Spleen (tissue), 13 donors: ENCODE results near the gene OPRM1. TPM values are rescaled to one million over a fixed set of nuclear protein-coding genes. Genes with fewer than 3 reads are reported as not detected.

Experiments used
- DNase-seq: peaks from one replicate; pipeline ENCODE4 v3.0.0-alpha.2; 2020
- H3K27ac ChIP-seq, 8 donors: fragments of 200-600 bp; sonication (generic) in 7 of 8; 1 replicate in 4 of 8; 2 replicates in 4 of 8; pipeline versions ENCODE4 v1.5.0 to v1.8.0; 2016 to 2021; ENCODE audit warnings: inconsistent platforms in 4 of 8, mild to moderate bottlenecking in 4 of 8, moderate library complexity in 1 of 8
- H3K27me3 ChIP-seq, 7 donors: fragments of 200-600 bp; sonication (generic) in 6 of 7; replicated peaks in 1 of 7; 1 replicate in 4 of 7; 2 replicates in 3 of 7; pipeline versions ENCODE4 v1.5.0 to v1.8.0; 2016 to 2021; ENCODE audit warnings: inconsistent platforms in 3 of 7, mild to moderate bottlenecking in 1 of 7
- H3K36me3 ChIP-seq, 6 donors: fragments of 200-600 bp; sonication (generic) in 5 of 6; 1 replicate in 4 of 6; 2 replicates in 2 of 6; pipeline versions ENCODE4 v1.5.0 to v1.8.0; 2016 to 2021; ENCODE audit warnings: inconsistent platforms in 2 of 6
- H3K4me1 ChIP-seq, 6 donors: fragments of 200-600 bp; sonication (generic) in 5 of 6; 1 replicate in 3 of 6; 2 replicates in 3 of 6; pipeline versions ENCODE4 v1.5.0 to v1.8.0; 2016 to 2021; ENCODE audit warnings: inconsistent platforms in 3 of 6
- H3K4me3 ChIP-seq, 8 donors: fragments of 200-600 bp; sonication (generic) in 7 of 8; 1 replicate in 4 of 8; 2 replicates in 4 of 8; pipeline versions ENCODE4 v1.5.0 to v1.8.0; 2016 to 2021; ENCODE audit warnings: inconsistent platforms in 4 of 8, mild to moderate bottlenecking in 4 of 8, moderate library complexity in 2 of 8
- H3K9me3 ChIP-seq, 8 donors: fragments of 200-600 bp; sonication (generic) in 7 of 8; 1 replicate in 4 of 8; 2 replicates in 4 of 8; pipeline versions ENCODE4 v1.5.0 to v1.8.0; 2016 to 2021; ENCODE audit warnings: inconsistent platforms in 4 of 8
- POLR2A ChIP-seq, 3 donors: fragments of 450-650 bp; IDR thresholded peaks; one replicate each; pipeline ENCODE4 v1.5.1; 2017; ENCODE audit warnings: antibody characterized with exemption in 3 of 3, mild to moderate bottlenecking in 1 of 3
- POLR2AphosphoS5 ChIP-seq, 3 donors: sonication (generic); formaldehyde crosslinking; IDR thresholded peaks; one replicate each; pipeline ENCODE4 v1.5.1; 2017; ENCODE audit warnings: antibody characterized with exemption in 3 of 3
- WGBS, 5 donors: extraction: QIAGEN DNeasy Blood & Tissue Kit in 3 of 5; methylation state at CpG; one replicate each; pipeline versions ENCODE4 v1.1.5 to v1.1.7; 2013 to 2018; 5-methylcytosine and 5-hydroxymethylcytosine counted together
- intact Hi-C: fragments of 100-400 bp; cut with DNase I; formaldehyde crosslinking; loops from one replicate; pipeline ENCODE4 v1.15.0; 2023; ENCODE audit warnings: low total_unique reads
- long read RNA-seq, 2 donors: transcript quantifications; one replicate each; lab custom pipeline, GENCODE V29; 2026
- polyA plus RNA-seq, 3 donors: library from polyadenylated mRNA; stranded (reverse); fragments of 200-250 nt; gene quantifications; one replicate each; pipeline ENCODE4 v1.2.1, GENCODE V29; 2013
- total RNA-seq, 7 donors: library from RNA; depleted of rRNA in 3 of 7; stranded (reverse); fragments of >200 nt in 3 of 7; fragmentation: NEBNext Ultra II Directional in 4 of 7; extraction: Animal tissue kit (Norgen Biotek cat#: 25700) in 4 of 7; gene quantifications; one replicate each; pipeline versions ENCODE4 v1.1.0 to v1.2.1, GENCODE V29; 2016 to 2021
- TF ChIP-seq, protein P1 (sequence below), 11 experiments: fragments of 200-600 bp in 7 of 11; fragments of 450-650 bp in 4 of 11; sonication (generic) in 4 of 11; IDR thresholded peaks in 8 of 11; conservative IDR thresholded peaks in 3 of 11; 1 replicate in 7 of 11; 2 replicates in 4 of 11; pipeline versions ENCODE4 v1.4.0 to v1.8.0; 2016 to 2021; ENCODE audit warnings: antibody characterized with exemption in 11 of 11, inconsistent platforms in 4 of 11, mild to moderate bottlenecking in 1 of 11
- donor health status: healthy with polysubstance abuse.
- donor health status: DM: no; HTN: no; CAD: no; lungs with moderate emphysema.
- donor health status: DM: no; HTN: no; CAD: no.
- donor health status: Bipolar disorder and iron deficiency.
- donor health status: healthy.
- donor health status: DM: no; HTN: no; CAD: no.
- donor health status: DM: yes; HTN: yes; CAD: no.

OPRM1 gene
- total RNA-seq = not detected
- polyA plus RNA-seq = not detected
- long read RNA-seq, donor 1 = 0 reads
- long read RNA-seq, donor 2 = 0 reads

DNA sequence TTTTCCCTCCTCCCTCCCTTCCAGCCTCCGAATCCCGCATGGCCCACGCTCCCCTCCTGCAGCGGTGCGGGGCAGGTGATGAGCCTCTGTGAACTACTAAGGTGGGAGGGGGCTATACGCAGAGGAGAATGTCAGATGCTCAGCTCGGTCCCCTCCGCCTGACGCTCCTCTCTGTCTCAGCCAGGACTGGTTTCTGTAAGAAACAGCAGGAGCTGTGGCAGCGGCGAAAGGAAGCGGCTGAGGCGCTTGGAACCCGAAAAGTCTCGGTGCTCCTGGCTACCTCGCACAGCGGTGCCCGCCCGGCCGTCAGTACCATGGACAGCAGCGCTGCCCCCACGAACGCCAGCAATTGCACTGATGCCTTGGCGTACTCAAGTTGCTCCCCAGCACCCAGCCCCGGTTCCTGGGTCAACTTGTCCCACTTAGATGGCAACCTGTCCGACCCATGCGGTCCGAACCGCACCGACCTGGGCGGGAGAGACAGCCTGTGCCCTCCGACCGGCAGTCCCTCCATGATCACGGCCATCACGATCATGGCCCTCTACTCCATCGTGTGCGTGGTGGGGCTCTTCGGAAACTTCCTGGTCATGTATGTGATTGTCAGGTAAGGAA lies at the start of gene OPRM1:
TSS of gene OPRM1 (plus strand) at position 10 of the 612 bp plus-strand sequence. CDS start at position 315, 305 bp downstream.
- Histone ChIP-seq H3K9me3 (peaks cover 0 to 3% (median 0%) of the 10 kb centered on the region in 8 donors), H3K27me3 (peaks cover 0 to 21% (median 11%) of the 10 kb centered on the region in 7 donors), H3K4me3 (no peak within 1 kb of the TSS), H3K36me3 (no peaks in the 10 kb centered on the region), H3K4me1 (no peaks in the 10 kb centered on the region), H3K27ac (no peak within 1 kb of the TSS)
- 9 to 16% (median 10%) methylated on average over 17 to 38 of the region's 38 CpGs for WGBS, 5 donors
- TF ChIP-seq POLR2A (IDR thresholded peaks at IDR 0.05) (no peak), POLR2AphosphoS5 (IDR thresholded peaks at IDR 0.05) (no peak)
- TF ChIP-seq, protein P1, sequence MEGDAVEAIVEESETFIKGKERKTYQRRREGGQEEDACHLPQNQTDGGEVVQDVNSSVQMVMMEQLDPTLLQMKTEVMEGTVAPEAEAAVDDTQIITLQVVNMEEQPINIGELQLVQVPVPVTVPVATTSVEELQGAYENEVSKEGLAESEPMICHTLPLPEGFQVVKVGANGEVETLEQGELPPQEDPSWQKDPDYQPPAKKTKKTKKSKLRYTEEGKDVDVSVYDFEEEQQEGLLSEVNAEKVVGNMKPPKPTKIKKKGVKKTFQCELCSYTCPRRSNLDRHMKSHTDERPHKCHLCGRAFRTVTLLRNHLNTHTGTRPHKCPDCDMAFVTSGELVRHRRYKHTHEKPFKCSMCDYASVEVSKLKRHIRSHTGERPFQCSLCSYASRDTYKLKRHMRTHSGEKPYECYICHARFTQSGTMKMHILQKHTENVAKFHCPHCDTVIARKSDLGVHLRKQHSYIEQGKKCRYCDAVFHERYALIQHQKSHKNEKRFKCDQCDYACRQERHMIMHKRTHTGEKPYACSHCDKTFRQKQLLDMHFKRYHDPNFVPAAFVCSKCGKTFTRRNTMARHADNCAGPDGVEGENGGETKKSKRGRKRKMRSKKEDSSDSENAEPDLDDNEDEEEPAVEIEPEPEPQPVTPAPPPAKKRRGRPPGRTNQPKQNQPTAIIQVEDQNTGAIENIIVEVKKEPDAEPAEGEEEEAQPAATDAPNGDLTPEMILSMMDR (IDR thresholded peaks at IDR 0.05 in 8 of 11, conservative IDR thresholded peaks at IDR 0.05 in 3 of 11) = no peak
- intact Hi-C loops = no loop called here
- DNase-seq = no peak

DNA sequence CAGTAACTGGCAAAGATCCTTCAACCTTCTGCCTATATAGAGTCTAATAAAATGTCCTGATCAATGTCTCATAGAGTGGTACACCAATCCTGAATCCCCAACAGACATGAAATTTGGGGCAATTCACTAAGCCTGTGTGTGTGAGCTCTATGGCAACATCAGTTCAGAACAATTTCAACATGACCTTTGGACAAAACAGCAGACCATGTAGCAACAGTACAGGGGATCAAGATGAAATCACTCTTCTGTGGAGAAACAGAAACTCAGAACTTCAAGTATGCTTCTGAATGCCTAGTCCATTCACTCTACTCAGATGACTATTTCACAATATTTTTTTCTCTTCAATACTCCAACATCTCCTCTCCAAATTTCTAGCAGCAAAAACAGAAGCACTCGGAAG lies 49.1 kb upstream of the OPRM1 start:
- intact Hi-C loops = no loop called here
- H3K9me3 ChIP-seq = no peaks in the 10 kb centered on the region
- no peaks in the 10 kb centered on the region for H3K27me3 ChIP-seq
- WGBS, 5 donors = 79 to 97% (median 84%) methylated on average over 1 of the region's 1 CpG
- DNase-seq = no peak
- no peaks in the 10 kb centered on the region for H3K36me3 ChIP-seq
- TF ChIP-seq POLR2A (IDR thresholded peaks at IDR 0.05) = no peak
- TF ChIP-seq, protein P1 (IDR thresholded peaks at IDR 0.05 in 8 of 11, conservative IDR thresholded peaks at IDR 0.05 in 3 of 11) = no peak
- TF ChIP-seq POLR2AphosphoS5 (IDR thresholded peaks at IDR 0.05) = no peak
- H3K27ac ChIP-seq = no peak overlapping the region
- H3K4me3 ChIP-seq = no peak overlapping the region
- H3K4me1 ChIP-seq = no peaks in the 10 kb centered on the region

DNA sequence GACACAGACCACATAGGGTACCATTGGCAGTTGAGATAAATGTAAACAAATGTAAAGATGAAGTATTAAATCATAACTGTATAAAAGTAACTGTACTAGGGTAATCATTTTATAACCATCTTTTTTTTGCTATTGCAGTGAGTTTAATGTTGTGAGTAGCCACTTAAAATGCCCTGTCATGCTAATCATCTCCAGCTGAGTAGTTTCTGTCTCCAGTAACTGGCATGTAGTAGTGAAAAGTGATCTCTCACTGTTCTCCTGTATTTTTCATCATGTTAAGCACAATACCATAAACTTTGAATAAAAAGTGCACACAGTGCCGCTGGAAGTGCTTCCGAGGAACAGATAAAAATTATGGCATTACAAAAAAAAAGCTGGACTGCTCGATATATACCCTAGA lies 45.0 kb upstream of the OPRM1 start:
- no peaks in the 10 kb centered on the region for H3K27me3 ChIP-seq
- TF ChIP-seq, protein P1 (IDR thresholded peaks at IDR 0.05 in 8 of 11, conservative IDR thresholded peaks at IDR 0.05 in 3 of 11) = no peak
- TF ChIP-seq POLR2A (IDR thresholded peaks at IDR 0.05) (no peak), POLR2AphosphoS5 (IDR thresholded peaks at IDR 0.05) (no peak)
- H3K4me1 ChIP-seq = no peaks in the 10 kb centered on the region
- H3K9me3 ChIP-seq = no peaks in the 10 kb centered on the region
- 83 to 92% (median 84%) methylated on average over 3 of the region's 3 CpGs for WGBS, 5 donors
- no peak overlapping the region for H3K4me3 ChIP-seq
- DNase-seq = no peak
- no peak overlapping the region for H3K27ac ChIP-seq
- intact Hi-C loops = no loop called here
- H3K36me3 ChIP-seq = no peaks in the 10 kb centered on the region

- WGBS, 5 donors = 61 to 78% (median 76%) methylated on average over 2 of the region's 2 CpGs
- H3K27me3 ChIP-seq = no peaks in the 10 kb centered on the region
- no peaks in the 10 kb centered on the region for H3K36me3 ChIP-seq
- DNase-seq = no peak
- H3K4me3 ChIP-seq = no peak overlapping the region
- H3K4me1 ChIP-seq = no peaks in the 10 kb centered on the region
- no peaks in the 10 kb centered on the region for H3K9me3 ChIP-seq
- no peak for TF ChIP-seq POLR2AphosphoS5 (IDR thresholded peaks at IDR 0.05)
- no peak for TF ChIP-seq POLR2A (IDR thresholded peaks at IDR 0.05)
- TF ChIP-seq, protein P1 (IDR thresholded peaks at IDR 0.05 in 8 of 11, conservative IDR thresholded peaks at IDR 0.05 in 3 of 11) = no peak
- H3K27ac ChIP-seq = no peak overlapping the region
- intact Hi-C loops = no loop called here
These were observed 44.2 kb upstream of the OPRM1 start for GRCh38 chr6:153994811-153995210.
